K562 (cell line): ENCODE measurements around the gene GAP43. TPM values are rescaled to one million over a fixed set of nuclear protein-coding genes. Genes with fewer than 3 reads are reported as not detected.

Experiments used
- ATAC-seq: fragments of 200-7000 bp; cut with Tn5 transposase; 3 replicates; pipeline ENCODE4 v1.9.1; 2020; ENCODE audit warnings: moderate library complexity
- BruUV-seq: library from RNA; stranded (reverse); fragments of 400-500 nt; replicated peaks from 2 replicates; lab custom pipeline; 2021; lab: Mats Ljungman, UMichigan
- CTCF ChIA-PET: fragments of 300-600 bp; formaldehyde crosslinking; extraction: SDS; loops from one replicate; lab custom pipeline; 2021; ENCODE audit warnings: low intra/inter-chr PET ratio; lab: Yijun Ruan, JAX
- POLR2A ChIA-PET: fragments of 300-600, 350-650 bp; sonication (Branson Sonifier 250); formaldehyde crosslinking; extraction: SDS; loops from one replicate; lab custom pipeline; 2021; ENCODE audit warnings: antibody characterized with exemption, inconsistent platforms; lab: Yijun Ruan, JAX
- DNase-seq, 4 experiments: peaks; one replicate each; pipeline versions ENCODE4 v3.0.0 to v3.0.0-alpha.2; 2011 to 2018; ENCODE audit warnings: low spot score in 3 of 4, mixed read lengths in 3 of 4; ENCODE audit errors: extremely low read depth in 1 of 4
- FAIRE-seq: peaks from 2 replicates; lab custom pipeline; 2011; peaks lifted over from hg19 to GRCh38; lab: Jason Lieb, UNC
- H2AFZ ChIP-seq: 2 replicates; pipeline ENCODE4 v1.6.0; 2011; ENCODE audit warnings: low read depth, low read length, control low read depth, inconsistent platforms
- H3K27ac ChIP-seq: fragments of 200-600 bp; 3 replicates; pipeline ENCODE4 v1.8.0; 2011; ENCODE audit warnings: low read depth, mild to moderate bottlenecking, control low read depth, inconsistent platforms, low read length, moderate library complexity, mixed read lengths; ENCODE audit errors: extremely low read depth
- H3K27me3 ChIP-seq, 2 experiments: fragments of 300-600 bp in 1 of 2; 2 replicates in 1 of 2; 3 replicates in 1 of 2; pipeline versions ENCODE4 v1.6.0 to v1.8.0; 2011; ENCODE audit warnings: inconsistent platforms in 2 of 2, low read length in 2 of 2, mild to moderate bottlenecking in 1 of 2, mixed read lengths in 1 of 2, moderate library complexity in 1 of 2; ENCODE audit not compliant: control insufficient read depth in 2 of 2, insufficient read depth in 2 of 2
- H3K36me3 ChIP-seq: fragments of 300-600 bp; 3 replicates; pipeline ENCODE4 v1.8.0; 2011; ENCODE audit warnings: mild to moderate bottlenecking, low read length, inconsistent platforms; ENCODE audit not compliant: control insufficient read depth, insufficient read depth
- H3K4me1 ChIP-seq, 2 experiments: fragments of 200-600 bp in 1 of 2; replicated peaks in 1 of 2; 2 replicates in 1 of 2; 3 replicates in 1 of 2; pipeline versions ENCODE4 v1.5.1 to v1.8.0; 2011; ENCODE audit warnings: inconsistent platforms in 2 of 2, low read length in 2 of 2, mild to moderate bottlenecking in 1 of 2, mixed read lengths in 1 of 2, moderate library complexity in 1 of 2; ENCODE audit not compliant: control insufficient read depth in 2 of 2, insufficient read depth in 2 of 2
- H3K4me2 ChIP-seq: 2 replicates; pipeline ENCODE4 v1.6.1; 2011; ENCODE audit warnings: low read length, control low read depth, inconsistent platforms, mixed read lengths; ENCODE audit not compliant: insufficient read depth
- H3K4me3 ChIP-seq: fragments of 200-600 bp; sonication (generic), shearing (Covaris generic); 2 replicates; pipeline ENCODE4 v1.5.1; 2016; ENCODE audit warnings: control low read depth, inconsistent platforms
- H3K79me2 ChIP-seq: fragments of 200-600 bp; 3 replicates; pipeline ENCODE4 v1.8.0; 2011; ENCODE audit warnings: low read length, inconsistent platforms; ENCODE audit not compliant: control insufficient read depth, insufficient read depth
- H3K9ac ChIP-seq, 2 experiments: 2 replicates each; pipeline versions ENCODE4 v1.6.0 to v1.6.1; 2011; ENCODE audit warnings: low read depth in 2 of 2, low read length in 2 of 2, control low read depth in 1 of 2, inconsistent platforms in 1 of 2, mild to moderate bottlenecking in 1 of 2, mixed read lengths in 1 of 2; ENCODE audit not compliant: insufficient read depth in 1 of 2
- H3K9me1 ChIP-seq: one replicate; pipeline ENCODE4 v1.6.0; 2011; ENCODE audit warnings: inconsistent platforms, mild to moderate bottlenecking, low read length, moderate library complexity; ENCODE audit not compliant: control insufficient read depth, insufficient read depth
- H3K9me3 ChIP-seq: replicated peaks from 2 replicates; pipeline ENCODE4 v1.5.1; 2011; ENCODE audit warnings: low read depth, low read length, inconsistent platforms; ENCODE audit not compliant: control insufficient read depth, insufficient read depth
- H4K20me1 ChIP-seq: replicated peaks from 2 replicates; pipeline ENCODE4 v1.6.1; 2011; ENCODE audit warnings: low read length, inconsistent platforms, mixed read lengths; ENCODE audit not compliant: control insufficient read depth, insufficient read depth
- DACH1 ChIP-seq: fragments of 450-650 bp; IDR thresholded peaks from 2 replicates; pipeline ENCODE4 v1.6.1; 2018; ENCODE audit not compliant: partially characterized antibody
- ESRRA ChIP-seq: fragments of 450-650 bp; IDR thresholded peaks from 2 replicates; pipeline ENCODE4 v1.6.1; 2014; ENCODE audit warnings: low read depth, mild to moderate bottlenecking, moderate library complexity, borderline replicate concordance
- FOXK2 ChIP-seq, 2 experiments: fragments of 450-650 bp; IDR thresholded peaks in 1 of 2; conservative IDR thresholded peaks in 1 of 2; 2 replicates each; pipeline ENCODE4 v1.6.1; 2016; ENCODE audit warnings: low read depth in 2 of 2, mild to moderate bottlenecking in 1 of 2
- GATAD2A ChIP-seq: fragments of 450-650 bp; IDR thresholded peaks from 2 replicates; pipeline ENCODE4 v1.6.1; 2017
- NFXL1 ChIP-seq: fragments of 450-650 bp; formaldehyde crosslinking; IDR thresholded peaks from 2 replicates; pipeline ENCODE4 v1.4.0; 2021; ENCODE audit warnings: mild to moderate bottlenecking
- OTX1 ChIP-seq: fragments of 450-650 bp; formaldehyde crosslinking; IDR thresholded peaks from 2 replicates; pipeline ENCODE4 v1.4.0; 2022; ENCODE audit warnings: mild to moderate bottlenecking
- POLR2A ChIP-seq: fragments of 450-650 bp; conservative IDR thresholded peaks from 2 replicates; pipeline ENCODE4 v1.6.1; 2016
- RFX1 ChIP-seq: fragments of 450-650 bp; IDR thresholded peaks from 2 replicates; pipeline ENCODE4 v1.6.1; 2016; ENCODE audit warnings: mild to moderate bottlenecking, moderate library complexity
- SIRT6 ChIP-seq: IDR thresholded peaks from one replicate; pipeline ENCODE4 v1.6.1; 2012; ENCODE audit warnings: low read depth, mild to moderate bottlenecking, control low read depth, inconsistent platforms, low read length, moderate library complexity
- TBP ChIP-seq: optimal IDR thresholded peaks from 2 replicates; pipeline ENCODE3; 2011; ENCODE audit warnings: low read depth, low read length, improper control_type of control experiment
- YY1 ChIP-seq, 3 experiments: IDR thresholded peaks; 2 replicates each; pipeline ENCODE4 v1.6.1; 2011; ENCODE audit warnings: low read length in 2 of 3, mild to moderate bottlenecking in 2 of 3, moderate library complexity in 2 of 3, borderline replicate concordance in 1 of 3, control low read depth in 1 of 3, low read depth in 1 of 3; ENCODE audit not compliant: insufficient read depth in 3 of 3, insufficient replicate concordance in 2 of 3, control insufficient read depth in 1 of 3, insufficient read length in 1 of 3; ENCODE audit errors: extremely low read depth in 1 of 3
- ZNF76 ChIP-seq: fragments of 250-450 bp; sonication (Bioruptor Pico); IDR thresholded peaks from 2 replicates; pipeline ENCODE4 v1.4.0; 2020; ENCODE audit warnings: mild to moderate bottlenecking, moderate library complexity, borderline replicate concordance
- WGBS: fragments of 100-300 bp; shearing (Covaris generic); methylation state at CpG from one replicate; pipeline ENCODE4 v1.1.6; 2016; ENCODE audit warnings: low coverage, mixed read lengths; ENCODE audit not compliant: insufficient coverage; ENCODE audit errors: missing lambda C conversion rate; 5-methylcytosine and 5-hydroxymethylcytosine counted together
- in situ Hi-C: fragments of 300-500 bp; cut with MboI; formaldehyde crosslinking; loops from 4 replicates; pipeline ENCODE4 v1.15.0; 2018; ENCODE audit warnings: inconsistent platforms, mixed read lengths
- intact Hi-C: fragments of 100-400 bp; cut with micrococcal nuclease; formaldehyde crosslinking; loops from 2 replicates; pipeline ENCODE4 v1.14.2; 2022
- polyA plus RNA-seq, 8 experiments: library from polyadenylated mRNA; depleted of rRNA in 4 of 8; stranded (reverse) in 5 of 8; unstranded in 3 of 8; fragments of >200 nt; fragmentation: Nextera tagmentation in 2 of 8; fragmentation: Illumina TruSeq in 1 of 8; extraction: Ambion mirVana in 2 of 8; extraction: Trizol in 1 of 8; gene quantifications; 2 replicates each; pipeline versions ENCODE4 v1.2.1 to v1.2.3, GENCODE V29; 2011 to 2014; ENCODE audit warnings: inconsistent platforms in 1 of 8, missing spikeins in 1 of 8
- total RNA-seq, 7 experiments: library from RNA; depleted of rRNA in 6 of 7; stranded (reverse); fragments of >200 nt in 6 of 7; fragmentation: Illumina TruSeq in 2 of 7; extraction: Trizol in 2 of 7; gene quantifications; 2 replicates each; pipeline versions ENCODE4 v1.2.1 to v1.2.3, GENCODE V29; 2011 to 2021; ENCODE audit warnings: low replicate concordance in 1 of 7
- TF ChIP-seq, protein P1 (sequence below): fragments of 450-650 bp; formaldehyde crosslinking; IDR thresholded peaks from 2 replicates; pipeline ENCODE4 v1.4.0; 2022; ENCODE audit warnings: missing genetic modification characterization

The GAP43 gene
- total and polyA plus RNA-seq, 9 of the 15 experiments (the other 6 are each of a cell fraction or from before 2014, with no cell fraction given), result 0.04 to 0.11 (median 0.09) TPM; not detected in 6

DNA sequence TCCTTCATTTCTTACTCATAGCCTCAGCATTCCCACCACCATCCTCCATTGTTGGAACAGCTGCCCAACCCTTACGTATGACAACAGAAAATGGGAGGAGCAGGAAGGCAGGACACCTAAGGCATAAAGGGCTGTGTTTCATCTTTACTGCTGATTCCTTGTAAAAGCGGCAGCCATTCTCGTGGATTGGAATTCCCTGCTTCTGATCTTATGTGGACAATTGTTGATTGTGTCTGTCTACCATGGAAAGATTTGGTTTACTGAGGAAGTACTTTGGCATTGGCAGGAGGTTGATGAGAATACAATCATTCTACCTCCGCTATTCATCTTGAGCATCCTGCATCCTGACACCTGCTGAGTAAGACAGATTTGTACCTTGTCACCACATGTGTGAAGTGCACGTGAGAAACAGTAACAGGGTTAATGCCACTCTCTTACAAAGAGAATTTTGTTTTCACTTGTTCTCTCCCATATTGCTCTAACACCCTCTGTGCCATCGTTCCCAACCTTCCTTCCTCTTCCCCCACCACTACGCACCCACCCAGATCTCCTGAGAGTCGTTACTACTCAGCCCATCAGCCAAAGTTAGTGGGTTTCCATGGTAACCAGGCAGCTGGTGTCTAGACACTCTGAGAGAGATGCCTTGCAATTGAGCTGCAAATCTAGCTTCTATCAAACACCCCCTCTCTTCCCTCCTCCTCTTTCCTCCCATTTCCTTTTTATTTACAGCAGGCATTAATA, 75.7 kb downstream of the GAP43 start:
- Histone ChIP-seq H3K4me1 (no peaks in the 10 kb centered on the region), H3K27ac (no peak overlapping the region), H3K36me3 (no peaks in the 10 kb centered on the region), H3K4me2 (no peak overlapping the region), H3K9ac (no peak overlapping the region), H4K20me1 (no peaks in the 10 kb centered on the region), H3K79me2 (no peaks in the 10 kb centered on the region), H3K27me3 (no peaks in the 10 kb centered on the region), H3K9me3 (no peaks in the 10 kb centered on the region), H3K9me1 (no peaks in the 10 kb centered on the region), H2AFZ (no peak overlapping the region), H3K4me3 (no peak overlapping the region)
- no peak for ATAC-seq
- peak; percentile 79 for TF ChIP-seq RFX1
- TF ChIP-seq ESRRA, result no peak
- no peak for TF ChIP-seq OTX1 (CRISPR knock-in tag)
- FAIRE-seq, result no peak
- BruUV-seq, result no TSS peak
- 4% methylated on average over 6 of the region's 8 CpGs for WGBS
- ChIA-PET CTCF (no interaction called here), POLR2A (interaction anchor here (1.3 kb wide), 1 partner anchor 15 kb away, joined by 3 read pairs; no protein-coding TSS in a partner anchor)
- in situ Hi-C loops, result loop anchor here (25.0 kb wide), 1 partner anchor 487 kb away; no protein-coding TSS in a partner anchor
- intact Hi-C loops, result loop anchor here (10.0 kb wide), 2 partner anchors 74 to 874 kb away; partner anchors contain the start of gene GAP43
- DNase-seq, result no peak

DNA sequence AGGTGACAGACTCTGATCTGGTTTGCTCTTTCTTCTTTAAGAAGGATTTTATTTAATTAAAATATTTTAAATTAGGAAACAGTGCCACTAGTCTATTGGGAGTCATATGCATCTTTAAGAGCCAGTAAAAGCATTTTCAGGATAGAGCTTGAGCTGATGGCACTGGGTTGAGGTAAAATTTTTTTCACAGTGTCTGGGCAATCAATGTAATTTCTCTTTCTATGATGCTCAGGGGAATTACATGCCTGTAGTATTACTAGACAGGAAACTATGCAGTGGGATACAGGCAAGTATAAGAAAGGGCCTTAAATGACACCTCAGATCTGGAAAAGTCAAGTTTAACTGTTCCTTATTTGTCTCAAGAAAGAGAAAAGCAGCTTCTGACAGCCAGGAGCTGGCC, 76.4 kb downstream of the GAP43 start:
- Histone ChIP-seq H3K27me3 (no peaks in the 10 kb centered on the region), H3K4me3 (no peak overlapping the region), H3K36me3 (no peaks in the 10 kb centered on the region), H3K4me1 (no peaks in the 10 kb centered on the region), H3K27ac (no peak overlapping the region), H2AFZ (no peak overlapping the region), H3K9ac (no peak overlapping the region), H3K79me2 (no peaks in the 10 kb centered on the region), H4K20me1 (no peaks in the 10 kb centered on the region), H3K9me3 (no peaks in the 10 kb centered on the region), H3K9me1 (no peaks in the 10 kb centered on the region), H3K4me2 (no peak overlapping the region)
- in situ Hi-C loops, result loop anchor here (25.0 kb wide), 1 partner anchor 487 kb away; no protein-coding TSS in a partner anchor
- DNase-seq, result no peak
- CTCF ChIA-PET, result no interaction called here
- intact Hi-C loops, result loop anchor here (10.0 kb wide), 2 partner anchors 75 to 875 kb away; partner anchors contain the start of gene GAP43
- ATAC-seq, result no peak
- POLR2A ChIA-PET, result interaction anchor here (1.0 kb wide), 1 partner anchor 9 kb away, joined by 4 read pairs; no protein-coding TSS in a partner anchor
- no TSS peak for BruUV-seq
- no peak for FAIRE-seq
- TF ChIP-seq DACH1, result no peak
- TF ChIP-seq SIRT6, result no peak
- no peak for TF ChIP-seq NFXL1 (CRISPR knock-in tag)
- TF ChIP-seq FOXK2 (conservative IDR thresholded peaks at IDR 0.05 in 1 of 2, IDR thresholded peaks at IDR 0.05 in 1 of 2; ENCODE audit: low read depth in 2 of 2), result no peak
- no peak for TF ChIP-seq GATAD2A
- TF ChIP-seq POLR2A, result no peak
- TF ChIP-seq, protein P1, sequence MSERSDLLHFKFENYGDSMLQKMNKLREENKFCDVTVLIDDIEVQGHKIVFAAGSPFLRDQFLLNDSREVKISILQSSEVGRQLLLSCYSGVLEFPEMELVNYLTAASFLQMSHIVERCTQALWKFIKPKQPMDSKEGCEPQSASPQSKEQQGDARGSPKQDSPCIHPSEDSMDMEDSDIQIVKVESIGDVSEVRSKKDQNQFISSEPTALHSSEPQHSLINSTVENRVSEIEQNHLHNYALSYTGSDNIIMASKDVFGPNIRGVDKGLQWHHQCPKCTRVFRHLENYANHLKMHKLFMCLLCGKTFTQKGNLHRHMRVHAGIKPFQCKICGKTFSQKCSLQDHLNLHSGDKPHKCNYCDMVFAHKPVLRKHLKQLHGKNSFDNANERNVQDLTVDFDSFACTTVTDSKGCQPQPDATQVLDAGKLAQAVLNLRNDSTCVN, result no peak
- no peak for TF ChIP-seq ZNF76 (CRISPR knock-in tag)
- no peak for TF ChIP-seq YY1 (IDR thresholded peaks at IDR 0.05; ENCODE audit: borderline replicate concordance in 1 of 3, control insufficient read depth in 1 of 3, extremely low read depth in 1 of 3, insufficient read depth in 3 of 3, insufficient read length in 1 of 3, insufficient replicate concordance in 2 of 3, low read depth in 1 of 3, low read length in 2 of 3)
- no peak for TF ChIP-seq TBP
